KMS-11 (cell line): ENCODE results near the gene RAB31.
A peak's percentile ranks its signal among the peaks of the same experiment; 100 is the strongest.

Source experiments
- H2AFZ ChIP-seq: fragments of 200-600 bp; sonication (generic); 2 replicates; pipeline ENCODE4 v1.6.1; 2016; ENCODE audit warnings: antibody characterized with exemption, mixed run types, low read depth
- H3K27ac ChIP-seq: fragments of 200-600 bp; sonication (generic); 2 replicates; pipeline ENCODE4 v1.6.1; 2016; ENCODE audit warnings: mild to moderate bottlenecking, mixed run types
- H3K27me3 ChIP-seq: fragments of 200-600 bp; sonication (generic); 2 replicates; pipeline ENCODE4 v1.6.1; 2017; ENCODE audit warnings: mild to moderate bottlenecking, low read depth, mixed run types, moderate library complexity; ENCODE audit not compliant: insufficient read depth
- H3K36me3 ChIP-seq: fragments of 200-600 bp; sonication (generic); 2 replicates; pipeline ENCODE4 v1.6.1; 2017; ENCODE audit warnings: mild to moderate bottlenecking, mixed run types; ENCODE audit not compliant: insufficient read depth
- H3K4me1 ChIP-seq: fragments of 200-600 bp; sonication (generic); 2 replicates; pipeline ENCODE4 v1.6.1; 2016; ENCODE audit warnings: mild to moderate bottlenecking, low read depth, mixed run types; ENCODE audit not compliant: poor library complexity, severe bottlenecking
- H3K4me2 ChIP-seq: fragments of 200-600 bp; sonication (generic); 2 replicates; pipeline ENCODE4 v1.7.0; 2016; ENCODE audit warnings: mild to moderate bottlenecking, mixed run types
- H3K4me3 ChIP-seq: fragments of 200-600 bp; sonication (generic); IDR thresholded peaks from 2 replicates; pipeline ENCODE4 v1.6.1; 2017; ENCODE audit warnings: low read depth, low read length, mixed read lengths; ENCODE audit not compliant: insufficient read depth
- H3K79me2 ChIP-seq: fragments of 200-600 bp; sonication (generic); 2 replicates; pipeline ENCODE4 v1.6.1; 2016; ENCODE audit warnings: low read depth, mixed run types; ENCODE audit not compliant: insufficient read depth
- H3K9ac ChIP-seq: fragments of 200-600 bp; sonication (generic); 2 replicates; pipeline ENCODE4 v1.6.1; 2016; ENCODE audit warnings: mild to moderate bottlenecking, mixed run types
- H4K20me1 ChIP-seq: fragments of 200-600 bp; sonication (generic); 2 replicates; pipeline ENCODE4 v1.6.1; 2016; ENCODE audit warnings: mild to moderate bottlenecking, mixed run types; ENCODE audit not compliant: insufficient read depth
- TF ChIP-seq, protein P1 (sequence below): fragments of 200-600 bp; sonication (generic); conservative IDR thresholded peaks from 2 replicates; pipeline ENCODE4 v1.6.1; 2017; ENCODE audit warnings: low read depth, mild to moderate bottlenecking, antibody characterized with exemption, low read length, moderate library complexity, mixed read lengths

Gene RAB31

DNA sequence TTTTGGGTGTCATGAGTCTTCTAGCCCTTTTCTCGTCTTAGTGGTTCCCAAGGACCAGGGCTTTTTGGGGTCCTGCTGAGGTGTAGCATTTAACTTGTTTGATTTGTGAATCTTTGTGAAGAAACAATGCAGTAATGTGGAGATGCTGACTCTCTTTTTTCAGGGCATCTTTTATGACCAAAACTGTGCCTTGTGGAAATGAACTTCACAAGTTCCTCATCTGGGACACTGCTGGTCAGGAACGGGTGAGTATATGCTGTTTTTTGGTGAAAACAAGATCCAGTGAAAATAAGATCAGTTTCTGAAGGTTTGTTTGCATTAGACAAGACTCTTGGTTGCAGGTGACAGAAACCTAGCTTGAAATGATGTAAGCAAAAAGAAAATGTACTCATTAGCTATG is 83.9 kb downstream of the RAB31 start:
- H3K27ac ChIP-seq: peak overlapping the region; percentile 74
- H3K36me3 ChIP-seq: no peaks in the 10 kb centered on the region
- peak overlapping the region; percentile 70 for H3K4me2 ChIP-seq
- peaks cover 36% of the 10 kb centered on the region for H3K4me1 ChIP-seq
- peak overlapping the region; percentile 28; the same call in 1 of the 2 replicates for H3K9ac ChIP-seq
- no peaks in the 10 kb centered on the region for H3K79me2 ChIP-seq
- H3K4me3 ChIP-seq: no peak overlapping the region
- no peaks in the 10 kb centered on the region for H4K20me1 ChIP-seq
- TF ChIP-seq, protein P1, sequence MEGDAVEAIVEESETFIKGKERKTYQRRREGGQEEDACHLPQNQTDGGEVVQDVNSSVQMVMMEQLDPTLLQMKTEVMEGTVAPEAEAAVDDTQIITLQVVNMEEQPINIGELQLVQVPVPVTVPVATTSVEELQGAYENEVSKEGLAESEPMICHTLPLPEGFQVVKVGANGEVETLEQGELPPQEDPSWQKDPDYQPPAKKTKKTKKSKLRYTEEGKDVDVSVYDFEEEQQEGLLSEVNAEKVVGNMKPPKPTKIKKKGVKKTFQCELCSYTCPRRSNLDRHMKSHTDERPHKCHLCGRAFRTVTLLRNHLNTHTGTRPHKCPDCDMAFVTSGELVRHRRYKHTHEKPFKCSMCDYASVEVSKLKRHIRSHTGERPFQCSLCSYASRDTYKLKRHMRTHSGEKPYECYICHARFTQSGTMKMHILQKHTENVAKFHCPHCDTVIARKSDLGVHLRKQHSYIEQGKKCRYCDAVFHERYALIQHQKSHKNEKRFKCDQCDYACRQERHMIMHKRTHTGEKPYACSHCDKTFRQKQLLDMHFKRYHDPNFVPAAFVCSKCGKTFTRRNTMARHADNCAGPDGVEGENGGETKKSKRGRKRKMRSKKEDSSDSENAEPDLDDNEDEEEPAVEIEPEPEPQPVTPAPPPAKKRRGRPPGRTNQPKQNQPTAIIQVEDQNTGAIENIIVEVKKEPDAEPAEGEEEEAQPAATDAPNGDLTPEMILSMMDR: no peak
- peak overlapping the region; percentile 16 for H2AFZ ChIP-seq
- no peaks in the 10 kb centered on the region for H3K27me3 ChIP-seq

DNA sequence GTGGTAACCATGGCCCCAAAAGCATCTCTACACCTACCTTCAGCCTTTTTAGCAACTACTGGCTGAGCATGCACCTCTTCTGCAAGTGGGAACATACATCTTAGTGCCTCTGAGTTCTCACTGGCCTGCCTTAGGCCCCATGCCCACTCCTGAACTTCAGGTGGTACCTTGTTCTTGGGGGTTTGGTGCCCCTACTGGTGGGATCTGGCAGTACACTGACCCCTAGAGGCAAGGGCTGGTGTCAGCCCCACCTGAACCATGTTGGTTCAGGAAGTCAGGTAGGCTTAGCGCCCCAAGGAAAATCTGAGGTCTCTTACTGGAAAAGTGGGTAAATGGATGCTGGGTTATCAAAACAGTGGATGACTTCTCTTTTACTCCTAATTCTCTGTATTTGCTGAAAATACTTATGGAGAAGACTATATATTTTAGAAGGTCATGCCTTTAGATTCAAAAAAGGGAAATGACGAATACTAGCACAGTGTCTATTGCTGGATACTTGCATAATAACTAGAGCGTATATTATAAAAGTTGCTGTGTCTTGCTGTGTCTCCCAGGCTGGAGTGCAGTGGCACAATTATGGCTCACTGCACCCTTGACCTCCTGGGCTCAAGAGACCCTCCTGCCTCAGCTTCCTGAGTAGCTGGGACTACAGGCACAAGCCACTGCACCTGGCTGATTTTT is 84.6 kb downstream of the RAB31 start:
- no peak overlapping the region; the same call in 1 of the 2 replicates for H2AFZ ChIP-seq
- no peaks in the 10 kb centered on the region for H3K79me2 ChIP-seq
- TF ChIP-seq, protein P1: peak; percentile 94
- peak overlapping the region; percentile 74 for H3K27ac ChIP-seq
- peaks cover 36% of the 10 kb centered on the region for H3K4me1 ChIP-seq
- no peaks in the 10 kb centered on the region for H4K20me1 ChIP-seq
- no peak overlapping the region for H3K4me3 ChIP-seq
- no peaks in the 10 kb centered on the region for H3K36me3 ChIP-seq
- H3K4me2 ChIP-seq: peak overlapping the region; percentile 70
- H3K27me3 ChIP-seq: no peaks in the 10 kb centered on the region
- no peak overlapping the region for H3K9ac ChIP-seq

DNA sequence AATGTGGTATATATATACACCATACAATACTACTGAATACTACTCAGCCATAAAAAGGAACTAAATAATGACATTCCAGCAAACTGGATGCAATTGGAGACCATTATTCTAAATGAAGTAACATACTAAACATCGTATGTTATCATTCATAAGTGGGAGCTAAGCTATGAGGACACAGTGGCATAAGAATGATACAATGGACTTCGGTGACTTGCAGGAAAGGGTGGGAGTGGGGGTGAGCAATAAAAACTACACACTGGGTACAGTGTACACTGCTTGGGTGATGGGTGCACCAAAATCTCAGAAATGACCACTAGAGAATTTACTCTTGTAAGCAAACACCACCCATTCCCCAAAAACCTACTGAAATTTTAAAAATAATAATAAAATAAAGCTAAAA is 87.9 kb downstream of the RAB31 start:
- Histone ChIP-seq H3K4me1 (peaks cover 22% of the 10 kb centered on the region), H3K4me2 (no peak overlapping the region), H3K27me3 (no peaks in the 10 kb centered on the region), H3K9ac (no peak overlapping the region), H3K79me2 (no peaks in the 10 kb centered on the region), H3K4me3 (no peak overlapping the region), H2AFZ (no peak overlapping the region), H3K36me3 (no peaks in the 10 kb centered on the region), H3K27ac (no peak overlapping the region), H4K20me1 (no peaks in the 10 kb centered on the region)
- TF ChIP-seq, protein P1: no peak

DNA sequence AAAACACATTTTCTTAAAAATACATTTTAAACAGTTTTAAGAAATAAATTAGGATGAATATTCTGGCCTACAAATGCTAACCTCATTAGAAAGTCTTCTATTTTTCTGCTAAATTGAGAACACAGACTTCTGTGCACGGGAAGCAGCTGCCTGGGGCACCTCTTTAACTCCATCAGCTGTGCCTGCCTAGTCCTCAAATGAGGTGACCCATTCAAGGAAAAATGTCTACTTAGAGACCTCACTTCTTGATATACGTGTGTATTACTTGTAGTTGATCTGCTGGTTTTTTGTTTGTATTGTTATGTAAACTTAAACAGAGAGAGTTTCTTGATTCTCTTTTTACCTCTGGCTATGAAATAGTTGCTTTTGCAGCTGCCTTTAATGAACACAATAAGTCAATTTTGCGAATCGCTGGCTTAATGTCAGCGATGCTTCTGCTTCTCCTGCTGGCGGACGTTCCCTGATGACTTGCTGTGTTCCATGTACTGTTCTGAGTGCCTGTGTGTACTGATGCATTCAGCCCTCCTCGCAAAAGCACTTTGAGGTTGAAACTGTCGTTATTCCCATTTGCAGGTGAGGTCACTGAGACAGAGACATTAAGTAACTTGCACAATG is 88.9 kb downstream of the RAB31 start:
- no peak overlapping the region for H3K27ac ChIP-seq
- H3K36me3 ChIP-seq: no peaks in the 10 kb centered on the region
- no peak overlapping the region for H3K4me2 ChIP-seq

More for the DNA sequence above, 88.9 kb downstream of the RAB31 start:
- H3K4me1 ChIP-seq: peaks cover 13% of the 10 kb centered on the region
- H3K9ac ChIP-seq: no peak overlapping the region
- H3K27me3 ChIP-seq: no peaks in the 10 kb centered on the region
- no peak overlapping the region for H2AFZ ChIP-seq
- no peaks in the 10 kb centered on the region for H4K20me1 ChIP-seq
- TF ChIP-seq, protein P1: no peak
- H3K79me2 ChIP-seq: no peaks in the 10 kb centered on the region
- no peak overlapping the region for H3K4me3 ChIP-seq
